BJ (cell line): ENCODE measurements around the gene ABCC4. TPM values are rescaled to one million over a fixed set of nuclear protein-coding genes. Genes with fewer than 3 reads are reported as not detected.

Experiments
- CTCF ChIA-PET: fragments of 350-600 bp; formaldehyde crosslinking; extraction: SDS; loops from one replicate; lab custom pipeline; 2021; ENCODE audit warnings: antibody characterized with exemption, inconsistent platforms; lab: Yijun Ruan, JAX
- POLR2A ChIA-PET: fragments of 300-600 bp; sonication (Branson Sonifier 250); formaldehyde crosslinking; extraction: SDS; loops from one replicate; lab custom pipeline; 2021; ENCODE audit warnings: antibody characterized with exemption; lab: Charles Lee
- DNase-seq: peaks from one replicate; pipeline ENCODE4 v3.0.0-alpha.2; 2011; ENCODE audit warnings: low read depth
- H3K27me3 ChIP-seq: 2 replicates; pipeline ENCODE4 v1.6.0; 2011; ENCODE audit warnings: low read length; ENCODE audit not compliant: control insufficient read depth, insufficient read depth
- H3K36me3 ChIP-seq: 2 replicates; pipeline ENCODE4 v1.5.1; 2011; ENCODE audit warnings: low read length; ENCODE audit not compliant: control insufficient read depth, insufficient read depth
- H3K4me3 ChIP-seq: 2 replicates; pipeline ENCODE4 v1.5.1; 2011; ENCODE audit warnings: low read depth, mild to moderate bottlenecking, control low read depth, low read length
- CTCF ChIP-seq: IDR thresholded peaks from 2 replicates; pipeline ENCODE4 v1.5.1; 2011; ENCODE audit warnings: low read depth, mild to moderate bottlenecking, control low read depth, inconsistent platforms, low read length, moderate library complexity; ENCODE audit not compliant: insufficient read depth
- polyA plus RNA-seq: library from polyadenylated mRNA; depleted of rRNA; stranded (reverse); fragments of >200 nt; gene quantifications from 2 replicates; pipeline ENCODE4 v1.2.3, GENCODE V29; 2011

ABCC4 gene
- polyA plus RNA-seq, 1 experiment = 11.2 TPM

DNA sequence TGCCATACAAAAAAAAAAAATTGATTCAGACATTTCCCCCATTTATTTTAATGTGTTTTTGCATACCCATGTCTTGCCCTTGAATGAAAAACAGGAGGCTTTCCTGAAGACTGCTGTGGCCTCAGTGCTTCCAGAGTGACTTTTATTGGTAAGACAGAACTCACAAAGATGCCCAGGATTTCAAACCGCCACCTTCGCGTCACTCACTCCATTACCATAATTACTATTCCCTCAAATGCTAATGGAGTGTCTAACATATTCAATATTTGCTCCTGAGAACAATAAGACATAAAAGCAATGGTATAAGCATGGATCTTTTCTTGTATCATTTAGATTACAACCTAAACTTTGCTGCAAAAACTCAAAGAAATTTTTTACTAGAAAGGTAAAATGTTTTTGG, 306.7 kb downstream of the ABCC4 start:
- H3K4me3 ChIP-seq = no peak overlapping the region
- TF ChIP-seq CTCF = no peak
- CTCF ChIA-PET = no interaction called here

DNA sequence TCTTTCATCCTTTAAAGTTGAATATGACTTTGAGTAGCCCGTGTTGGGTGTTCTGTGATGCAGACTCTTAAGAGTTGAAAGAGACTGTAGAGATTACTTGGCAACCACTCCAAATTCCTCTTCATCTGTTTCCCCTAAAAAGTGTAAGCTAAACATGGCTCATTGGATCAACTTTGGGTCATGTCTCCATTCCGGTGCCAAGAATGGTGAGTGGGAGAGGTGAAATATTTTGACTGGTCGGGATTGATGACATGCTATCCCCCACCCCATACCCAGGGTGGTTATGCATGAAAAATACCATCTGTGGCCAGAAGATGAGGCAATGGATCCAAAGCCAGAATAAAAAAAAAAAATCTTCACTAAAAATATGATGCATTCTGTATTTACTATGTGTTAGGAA, 307.6 kb downstream of the ABCC4 start:
- no peak for TF ChIP-seq CTCF
- ChIA-PET POLR2A (no interaction called here), CTCF (no interaction called here)
- Histone ChIP-seq H3K36me3 (no peaks in the 10 kb centered on the region), H3K27me3 (peaks cover 3% of the 10 kb centered on the region; the same call in 1 of the 2 replicates), H3K4me3 (no peak overlapping the region)
- DNase-seq = no peak

More for the DNA sequence above, 306.7 kb downstream of the ABCC4 start:
- POLR2A ChIA-PET = no interaction called here
- Histone ChIP-seq H3K27me3 (peaks cover 3% of the 10 kb centered on the region; the same call in 1 of the 2 replicates), H3K36me3 (no peaks in the 10 kb centered on the region)
- no peak for DNase-seq

DNA sequence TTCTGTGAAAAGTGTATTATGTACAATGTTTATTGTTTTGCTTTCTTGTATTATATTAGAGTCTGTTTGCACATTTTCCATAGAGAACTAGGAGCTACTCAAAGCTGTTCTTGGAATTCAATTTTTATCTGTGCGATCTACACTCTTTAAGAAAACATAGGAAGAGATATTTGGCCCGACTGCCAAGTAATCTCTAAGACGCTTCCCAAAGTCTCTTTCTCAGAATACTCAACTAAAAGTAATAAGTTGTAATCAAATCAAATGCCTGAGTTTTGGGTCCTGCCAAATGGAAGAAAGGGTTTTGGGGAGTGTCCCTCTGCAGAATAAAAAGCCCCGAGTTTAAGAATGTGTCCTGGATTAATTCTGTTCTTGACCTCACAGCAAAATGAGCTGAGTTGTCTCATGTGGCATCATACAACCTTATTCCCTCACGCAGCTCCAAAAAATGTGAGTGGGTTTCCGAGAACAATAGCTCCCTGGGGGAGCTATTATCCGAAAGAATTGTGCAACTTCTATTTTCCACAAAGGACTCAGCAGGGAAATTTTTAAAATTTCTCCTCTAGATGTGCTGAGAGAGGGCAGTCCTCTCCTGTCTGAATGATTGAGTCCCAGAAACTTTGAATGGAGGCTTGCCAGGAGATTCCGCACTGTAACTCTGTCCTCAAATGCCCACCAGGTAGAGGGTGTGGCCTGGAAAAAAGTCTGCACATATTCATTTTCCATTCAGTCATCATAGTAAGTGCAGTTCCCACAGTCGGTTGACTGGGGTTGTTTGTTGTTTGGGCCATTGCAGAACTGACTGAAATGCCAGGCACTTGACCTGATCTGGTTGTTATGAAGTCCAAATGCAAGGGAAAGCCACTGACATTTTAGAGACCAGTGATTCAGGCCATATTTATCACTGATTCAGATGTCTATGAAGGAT, 309.0 kb downstream of the ABCC4 start:
- TF ChIP-seq CTCF = no peak
- POLR2A ChIA-PET = no interaction called here
- no peak for DNase-seq
- no peaks in the 10 kb centered on the region for H3K36me3 ChIP-seq
- H3K27me3 ChIP-seq = 0 out of 2 replicates have a peak, but pooled peaks cover 2% of the 10 kb centered on the region
- no peak overlapping the region for H3K4me3 ChIP-seq
- CTCF ChIA-PET = no interaction called here

- TF ChIP-seq CTCF = 0 out of 2 replicates have a peak, but pooled peaks have one; percentile 4
- no peak overlapping the region for H3K4me3 ChIP-seq
- H3K27me3 ChIP-seq = 0 out of 2 replicates have a peak, but pooled peaks cover 2% of the 10 kb centered on the region
- ChIA-PET CTCF (interaction anchor here (0.5 to 1.3 kb wide), 2 partner anchors 15 to 87 kb away, joined by 3 read pairs; no protein-coding TSS in a partner anchor), POLR2A (no interaction called here)
- no peak for DNase-seq
- no peaks in the 10 kb centered on the region for H3K36me3 ChIP-seq
Observed at GRCh38 chr13:94988654-94989053, 312.6 kb downstream of the ABCC4 start.

- TF ChIP-seq CTCF = no peak
- POLR2A ChIA-PET = no interaction called here
- H3K27me3 ChIP-seq = 0 out of 2 replicates have a peak, but pooled peaks cover 2% of the 10 kb centered on the region
- H3K4me3 ChIP-seq = no peak overlapping the region
- CTCF ChIA-PET = interaction anchor here (0.5 to 1.3 kb wide), 2 partner anchors 88 to 393 kb away, joined by 3 to 6 read pairs; no protein-coding TSS in a partner anchor
- DNase-seq = no peak
- H3K36me3 ChIP-seq = no peaks in the 10 kb centered on the region
Observed at GRCh38 chr13:94987869-94988268, 313.4 kb downstream of the ABCC4 start.
